ENCODE results near the gene ENPP7. TPM values are rescaled to one million over a fixed set of nuclear protein-coding genes. Genes with fewer than 3 reads are reported as not detected.

The ENPP7 gene
- total RNA-seq, 1 experiment from 2014 or later: not detected

DNA sequence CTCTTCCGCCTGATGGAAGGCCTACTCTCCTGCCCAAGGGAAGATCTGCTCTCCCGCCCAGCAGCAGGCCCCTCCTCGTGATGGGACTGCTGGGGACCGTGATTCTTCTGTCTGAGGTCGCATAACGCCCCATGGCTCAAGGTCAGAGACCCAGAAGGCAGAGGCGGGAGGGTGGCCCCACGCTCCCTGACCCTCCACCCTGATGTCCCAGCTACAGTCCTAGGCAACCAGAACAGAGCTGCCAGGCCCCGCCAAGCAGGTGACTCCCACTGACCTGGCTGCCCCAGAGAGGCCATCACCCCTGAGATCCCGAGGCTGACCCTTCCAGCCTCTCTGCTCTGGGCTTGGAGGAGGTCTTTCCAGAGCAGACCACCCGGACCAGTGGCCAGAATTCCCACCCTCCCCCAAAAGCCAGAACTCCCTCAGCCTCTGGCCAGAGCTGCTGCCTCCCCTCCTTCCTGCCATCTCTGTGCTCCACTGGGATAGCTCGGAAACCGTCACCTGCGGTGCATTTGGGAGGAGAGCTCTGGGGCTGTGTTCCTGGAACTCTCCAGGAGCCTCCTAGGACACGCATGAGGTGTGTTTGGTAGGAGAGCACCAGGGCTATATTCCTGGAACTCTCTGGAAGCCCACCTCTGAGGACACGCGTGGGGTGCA is 7.3 kb downstream of the ENPP7 start:
- Histone ChIP-seq H3K4me2 (ENCODE audit: low read length) (no peak overlapping the region), H3K27ac (ENCODE audit: low read depth, low read length) (no peak overlapping the region), H3K4me1 (ENCODE audit: control insufficient read depth in 1 of 2, insufficient read depth in 2 of 2, low read length in 2 of 2) (peaks cover 5 to 17% of the 10 kb centered on the region in 2 experiments; a peak in 3 of 4 replicates), H3K27me3 (ENCODE audit: insufficient read depth, low read length) (0 out of 2 replicates have a peak, but pooled peaks cover 3% of the 10 kb centered on the region), H3K9me3 (ENCODE audit: control insufficient read depth in 1 of 2, insufficient read depth in 1 of 2, low read depth in 1 of 2, low read length in 2 of 2) (no peaks in the 10 kb centered on the region), H3K9ac (ENCODE audit: low read length) (no peak overlapping the region), H2AFZ (ENCODE audit: low read depth, low read length, poor library complexity, severe bottlenecking) (no peak overlapping the region), H3K4me3 (replicated peaks in 1 of 2; ENCODE audit: low read depth in 1 of 2, low read length in 2 of 2) (no peak overlapping the region), H3K36me3 (ENCODE audit: control insufficient read depth in 1 of 2, insufficient read depth in 2 of 2, low read length in 2 of 2) (no peaks in the 10 kb centered on the region), H3K9me2 (ENCODE audit: insufficient read depth) (no peaks in the 10 kb centered on the region), H3K79me2 (ENCODE audit: insufficient read depth, low read length) (no peaks in the 10 kb centered on the region), H4K20me1 (ENCODE audit: insufficient read depth) (no peaks in the 10 kb centered on the region)
- POLR2A ChIA-PET: no interaction called here
- intact Hi-C loops (cut with micrococcal nuclease): no loop called here
- RAD21 ChIA-PET (ENCODE audit: low non-redundant PET in 1 of 2, low total read pairs in 2 of 2, uncharacterized antibody in 2 of 2, unreplicated experiment in 2 of 2): interaction anchor here in 1 of 2 experiments (0.7 kb wide), 1 partner anchor 30 kb away, joined by 3 read pairs; no protein-coding TSS in a partner anchor
- TF ChIP-seq EZH2phosphoT487 (IDR thresholded peaks at IDR 0.05; ENCODE audit: borderline replicate concordance): no peak
- TF ChIP-seq CEBPB (IDR thresholded peaks at IDR 0.05; ENCODE audit: low read depth): no peak
- TF ChIP-seq RAD21 (IDR thresholded peaks at IDR 0.05; ENCODE audit: low read depth): no peak
- TF ChIP-seq EZH2 (IDR thresholded peaks at IDR 0.05): no peak
- no peak for TF ChIP-seq SIN3A (IDR thresholded peaks at IDR 0.05; ENCODE audit: low read depth)
- no peak for TF ChIP-seq POLR2AphosphoS5 (IDR thresholded peaks at IDR 0.05; ENCODE audit: low read depth, low read length)
- TF ChIP-seq, protein P1, sequence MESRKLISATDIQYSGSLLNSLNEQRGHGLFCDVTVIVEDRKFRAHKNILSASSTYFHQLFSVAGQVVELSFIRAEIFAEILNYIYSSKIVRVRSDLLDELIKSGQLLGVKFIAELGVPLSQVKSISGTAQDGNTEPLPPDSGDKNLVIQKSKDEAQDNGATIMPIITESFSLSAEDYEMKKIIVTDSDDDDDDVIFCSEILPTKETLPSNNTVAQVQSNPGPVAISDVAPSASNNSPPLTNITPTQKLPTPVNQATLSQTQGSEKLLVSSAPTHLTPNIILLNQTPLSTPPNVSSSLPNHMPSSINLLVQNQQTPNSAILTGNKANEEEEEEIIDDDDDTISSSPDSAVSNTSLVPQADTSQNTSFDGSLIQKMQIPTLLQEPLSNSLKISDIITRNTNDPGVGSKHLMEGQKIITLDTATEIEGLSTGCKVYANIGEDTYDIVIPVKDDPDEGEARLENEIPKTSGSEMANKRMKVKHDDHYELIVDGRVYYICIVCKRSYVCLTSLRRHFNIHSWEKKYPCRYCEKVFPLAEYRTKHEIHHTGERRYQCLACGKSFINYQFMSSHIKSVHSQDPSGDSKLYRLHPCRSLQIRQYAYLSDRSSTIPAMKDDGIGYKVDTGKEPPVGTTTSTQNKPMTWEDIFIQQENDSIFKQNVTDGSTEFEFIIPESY (IDR thresholded peaks at IDR 0.05; ENCODE audit: extremely low read depth, insufficient replicate concordance, low read length): no peak
- TF ChIP-seq ELF1 (IDR thresholded peaks at IDR 0.05; ENCODE audit: borderline replicate concordance, low read depth): no peak
- no peak for TF ChIP-seq SP1 (IDR thresholded peaks at IDR 0.05; ENCODE audit: low read depth)
- no peak for TF ChIP-seq ZNF274 (IDR thresholded peaks at IDR 0.05; ENCODE audit: low read depth, low read length)
- TF ChIP-seq CBX3 (IDR thresholded peaks at IDR 0.05; ENCODE audit: low read depth): no peak
- TF ChIP-seq FOSL1 (IDR thresholded peaks at IDR 0.05; ENCODE audit: low read depth): no peak
- TF ChIP-seq, protein P2, sequence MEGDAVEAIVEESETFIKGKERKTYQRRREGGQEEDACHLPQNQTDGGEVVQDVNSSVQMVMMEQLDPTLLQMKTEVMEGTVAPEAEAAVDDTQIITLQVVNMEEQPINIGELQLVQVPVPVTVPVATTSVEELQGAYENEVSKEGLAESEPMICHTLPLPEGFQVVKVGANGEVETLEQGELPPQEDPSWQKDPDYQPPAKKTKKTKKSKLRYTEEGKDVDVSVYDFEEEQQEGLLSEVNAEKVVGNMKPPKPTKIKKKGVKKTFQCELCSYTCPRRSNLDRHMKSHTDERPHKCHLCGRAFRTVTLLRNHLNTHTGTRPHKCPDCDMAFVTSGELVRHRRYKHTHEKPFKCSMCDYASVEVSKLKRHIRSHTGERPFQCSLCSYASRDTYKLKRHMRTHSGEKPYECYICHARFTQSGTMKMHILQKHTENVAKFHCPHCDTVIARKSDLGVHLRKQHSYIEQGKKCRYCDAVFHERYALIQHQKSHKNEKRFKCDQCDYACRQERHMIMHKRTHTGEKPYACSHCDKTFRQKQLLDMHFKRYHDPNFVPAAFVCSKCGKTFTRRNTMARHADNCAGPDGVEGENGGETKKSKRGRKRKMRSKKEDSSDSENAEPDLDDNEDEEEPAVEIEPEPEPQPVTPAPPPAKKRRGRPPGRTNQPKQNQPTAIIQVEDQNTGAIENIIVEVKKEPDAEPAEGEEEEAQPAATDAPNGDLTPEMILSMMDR (IDR thresholded peaks at IDR 0.05 in 2 of 3, conservative IDR thresholded peaks at IDR 0.05 in 1 of 3; ENCODE audit: borderline replicate concordance in 1 of 3, insufficient read depth in 1 of 3, low read depth in 2 of 3, low read length in 2 of 3): no peak
- no peak for TF ChIP-seq POLR2A (IDR thresholded peaks at IDR 0.05; ENCODE audit: borderline replicate concordance, extremely low read depth, insufficient read depth, insufficient read length)
- TF ChIP-seq, protein P3, sequence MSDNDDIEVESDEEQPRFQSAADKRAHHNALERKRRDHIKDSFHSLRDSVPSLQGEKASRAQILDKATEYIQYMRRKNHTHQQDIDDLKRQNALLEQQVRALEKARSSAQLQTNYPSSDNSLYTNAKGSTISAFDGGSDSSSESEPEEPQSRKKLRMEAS (IDR thresholded peaks at IDR 0.05): no peak
- no TSS peak for BruUV-seq (replicated peaks)
- CTCF ChIA-PET: interaction anchor here (1.0 kb wide), 1 partner anchor 16 kb away, joined by 3 read pairs; no protein-coding TSS in a partner anchor
- no peak for DNase-seq (ENCODE audit: low read depth, low spot score)
- ATAC-seq: no peak
